T-helper 2 cell treated with Interferon-gamma antibody and Interleukin-4, amounts not matched to agents 5 μg/mL and 100 μg/mL, for 36 hours (primary cell): ENCODE results near the gene SHLD1.

Experiments used
- DNase-seq: peaks from one replicate; pipeline ENCODE4 v3.0.0; 2021; ENCODE audit warnings: low spot score
- H3K27ac Mint-ChIP-seq: one replicate; pipeline ENCODE4 v1.8.0; 2021; ENCODE audit warnings: mild to moderate bottlenecking, mixed read lengths
- H3K27me3 Mint-ChIP-seq: one replicate; pipeline ENCODE4 v1.8.0; 2021; ENCODE audit warnings: low read depth, mixed read lengths
- H3K36me3 Mint-ChIP-seq: one replicate; pipeline ENCODE4 v1.8.0; 2021; ENCODE audit warnings: low read depth, mixed read lengths
- H3K4me1 Mint-ChIP-seq: one replicate; pipeline ENCODE4 v1.8.0; 2021; ENCODE audit warnings: low read depth, mixed read lengths
- H3K4me3 Mint-ChIP-seq: one replicate; pipeline ENCODE4 v1.8.0; 2022; ENCODE audit warnings: mild to moderate bottlenecking, moderate library complexity, mixed read lengths
- H3K9me3 Mint-ChIP-seq: one replicate; pipeline ENCODE4 v1.8.0; 2021; ENCODE audit warnings: mixed read lengths

The SHLD1 gene

GRCh38 chr20:5908981-5909380, 158.8 kb downstream of the SHLD1 start:
- no peak overlapping the region for H3K4me3 Mint-ChIP-seq
- DNase-seq: no peak
- H3K27me3 Mint-ChIP-seq: peaks cover 58% of the 10 kb centered on the region

GRCh38 chr20:5910186-5910585, 160.0 kb downstream of the SHLD1 start:
- Mint-ChIP-seq H3K4me1 (peaks cover 7% of the 10 kb centered on the region), H3K27ac (no peak overlapping the region), H3K27me3 (peaks cover 63% of the 10 kb centered on the region), H3K9me3 (no peaks in the 10 kb centered on the region), H3K4me3 (no peak overlapping the region), H3K36me3 (no peaks in the 10 kb centered on the region)
- no peak for DNase-seq

More at GRCh38 chr20:5908981-5909380, 158.8 kb downstream of the SHLD1 start:
- H3K4me1 Mint-ChIP-seq: peaks cover 7% of the 10 kb centered on the region
- H3K9me3 Mint-ChIP-seq: no peaks in the 10 kb centered on the region
- no peaks in the 10 kb centered on the region for H3K36me3 Mint-ChIP-seq
- no peak overlapping the region for H3K27ac Mint-ChIP-seq

GRCh38 chr20:5913166-5913565, 163.0 kb downstream of the SHLD1 start:
- no peak overlapping the region for H3K4me3 Mint-ChIP-seq
- H3K27ac Mint-ChIP-seq: no peak overlapping the region
- H3K36me3 Mint-ChIP-seq: no peaks in the 10 kb centered on the region
- no peak for DNase-seq
- peaks cover 58% of the 10 kb centered on the region for H3K27me3 Mint-ChIP-seq
- H3K9me3 Mint-ChIP-seq: no peaks in the 10 kb centered on the region
- peaks cover 7% of the 10 kb centered on the region for H3K4me1 Mint-ChIP-seq
